MM.1S (cell line): Measurements from ENCODE around the gene BCR.

Source experiments
- EZH2 ChIP-seq: fragments of 300-600 bp; sonication (generic); optimal IDR thresholded peaks from 2 replicates; pipeline ENCODE3; 2017; ENCODE audit warnings: low read depth, mild to moderate bottlenecking, antibody characterized with exemption, low read length, mixed read lengths
- EZH2phosphoT487 ChIP-seq: fragments of 300-600 bp; sonication (generic); IDR thresholded peaks from 2 replicates; pipeline ENCODE4 v1.6.1; 2018; ENCODE audit warnings: antibody characterized with exemption, low read length
- TF ChIP-seq, protein P1 (sequence below): fragments of 300-600 bp; sonication (generic); IDR thresholded peaks from 2 replicates; pipeline ENCODE4 v1.5.1; 2016; ENCODE audit warnings: antibody characterized with exemption, low read length, mixed read lengths

DNA sequence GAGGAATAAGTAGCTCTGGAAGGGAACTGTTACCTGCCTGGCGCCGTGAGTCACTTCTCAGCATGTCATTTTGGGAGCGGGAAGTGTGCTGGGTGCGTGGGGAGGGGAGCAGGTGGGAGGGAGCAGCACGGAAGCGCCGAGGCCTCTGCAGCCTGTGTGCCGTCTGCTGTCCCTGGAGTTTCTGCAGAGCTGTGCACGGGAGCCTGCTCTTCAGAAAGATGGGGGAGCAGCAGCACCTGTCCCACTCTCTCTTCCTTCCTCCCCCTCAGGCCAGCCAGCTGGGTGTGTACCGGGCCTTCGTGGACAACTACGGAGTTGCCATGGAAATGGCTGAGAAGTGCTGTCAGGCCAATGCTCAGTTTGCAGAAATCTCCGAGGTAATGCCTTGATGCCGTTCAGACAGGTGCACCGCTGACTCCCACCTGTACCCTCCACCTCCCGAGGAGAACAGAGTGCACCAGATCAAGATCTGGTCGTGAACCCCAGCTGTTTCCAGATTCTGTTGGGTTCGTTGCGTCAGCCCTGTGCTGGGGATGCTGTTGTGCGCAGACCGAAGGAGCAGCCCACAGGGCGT, 87.9 kb downstream of the BCR start:
- TF ChIP-seq EZH2 (no peak), EZH2phosphoT487 (no peak)
- TF ChIP-seq, protein P1, sequence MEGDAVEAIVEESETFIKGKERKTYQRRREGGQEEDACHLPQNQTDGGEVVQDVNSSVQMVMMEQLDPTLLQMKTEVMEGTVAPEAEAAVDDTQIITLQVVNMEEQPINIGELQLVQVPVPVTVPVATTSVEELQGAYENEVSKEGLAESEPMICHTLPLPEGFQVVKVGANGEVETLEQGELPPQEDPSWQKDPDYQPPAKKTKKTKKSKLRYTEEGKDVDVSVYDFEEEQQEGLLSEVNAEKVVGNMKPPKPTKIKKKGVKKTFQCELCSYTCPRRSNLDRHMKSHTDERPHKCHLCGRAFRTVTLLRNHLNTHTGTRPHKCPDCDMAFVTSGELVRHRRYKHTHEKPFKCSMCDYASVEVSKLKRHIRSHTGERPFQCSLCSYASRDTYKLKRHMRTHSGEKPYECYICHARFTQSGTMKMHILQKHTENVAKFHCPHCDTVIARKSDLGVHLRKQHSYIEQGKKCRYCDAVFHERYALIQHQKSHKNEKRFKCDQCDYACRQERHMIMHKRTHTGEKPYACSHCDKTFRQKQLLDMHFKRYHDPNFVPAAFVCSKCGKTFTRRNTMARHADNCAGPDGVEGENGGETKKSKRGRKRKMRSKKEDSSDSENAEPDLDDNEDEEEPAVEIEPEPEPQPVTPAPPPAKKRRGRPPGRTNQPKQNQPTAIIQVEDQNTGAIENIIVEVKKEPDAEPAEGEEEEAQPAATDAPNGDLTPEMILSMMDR = no peak
